ENCODE data around the gene MID2.
"Not testable (repeated sequence)": the region's sequence is repeated elsewhere in the genome, so short reads cannot be mapped to it uniquely, and the experiment has no call there.

MID2 gene

GRCh38 chrX:107851215-107851614, 25.5 kb downstream of the MID2 start:
- TF ChIP-seq CTCF (IDR thresholded peaks at IDR 0.05; ENCODE audit: low read depth, low read length, missing control alignments): no peak
- in situ Hi-C loops (cut with HindIII; ENCODE audit: low sequenced_read_pairs): no loop called here
- no peak overlapping the region for H3K4me3 ChIP-seq (ENCODE audit: low read depth, low read length)
- DNase-seq (ENCODE audit: low read depth): no peak

GRCh38 chrX:107851665-107852064, 26.0 kb downstream of the MID2 start:
- DNase-seq (ENCODE audit: low read depth); in situ Hi-C loops (cut with HindIII; ENCODE audit: low sequenced_read_pairs): not testable (repeated sequence)

GRCh38 chrX:107856289-107856688, 30.6 kb downstream of the MID2 start:
- no peak overlapping the region for H3K4me3 ChIP-seq (ENCODE audit: low read depth, low read length)
- no peak for DNase-seq (ENCODE audit: low read depth)
- in situ Hi-C loops (cut with HindIII; ENCODE audit: low sequenced_read_pairs): no loop called here
- no peak for TF ChIP-seq CTCF (IDR thresholded peaks at IDR 0.05; ENCODE audit: low read depth, low read length, missing control alignments)

More at GRCh38 chrX:107851665-107852064, 26.0 kb downstream of the MID2 start:
- not testable (repeated sequence) for H3K4me3 ChIP-seq (ENCODE audit: low read depth, low read length)

GRCh38 chrX:107857041-107857440, 31.4 kb downstream of the MID2 start:
- DNase-seq (ENCODE audit: low read depth); H3K4me3 ChIP-seq (ENCODE audit: low read depth, low read length); in situ Hi-C loops (cut with HindIII; ENCODE audit: low sequenced_read_pairs): not testable (repeated sequence)

GRCh38 chrX:107857837-107858236, 32.2 kb downstream of the MID2 start:
- TF ChIP-seq CTCF (IDR thresholded peaks at IDR 0.05; ENCODE audit: low read depth, low read length, missing control alignments): no peak
- no peak overlapping the region for H3K4me3 ChIP-seq (ENCODE audit: low read depth, low read length)
- in situ Hi-C loops (cut with HindIII; ENCODE audit: low sequenced_read_pairs): no loop called here
- no peak for DNase-seq (ENCODE audit: low read depth)

GRCh38 chrX:107861056-107861455, 35.4 kb downstream of the MID2 start:
- no peak for DNase-seq (ENCODE audit: low read depth)
- in situ Hi-C loops (cut with HindIII; ENCODE audit: low sequenced_read_pairs): no loop called here
- no peak for TF ChIP-seq CTCF (IDR thresholded peaks at IDR 0.05; ENCODE audit: low read depth, low read length, missing control alignments)
- no peak overlapping the region for H3K4me3 ChIP-seq (ENCODE audit: low read depth, low read length)

GRCh38 chrX:107871136-107871535, 45.5 kb downstream of the MID2 start:
- TF ChIP-seq CTCF (IDR thresholded peaks at IDR 0.05; ENCODE audit: low read depth, low read length, missing control alignments): no peak
- in situ Hi-C loops (cut with HindIII; ENCODE audit: low sequenced_read_pairs): no loop called here
- no peak overlapping the region for H3K4me3 ChIP-seq (ENCODE audit: low read depth, low read length)
- DNase-seq (ENCODE audit: low read depth): no peak

GRCh38 chrX:107878106-107878505, 52.4 kb downstream of the MID2 start:
- in situ Hi-C loops (cut with HindIII; ENCODE audit: low sequenced_read_pairs): no loop called here
- no peak for TF ChIP-seq CTCF (IDR thresholded peaks at IDR 0.05; ENCODE audit: low read depth, low read length, missing control alignments)
- DNase-seq (ENCODE audit: low read depth): no peak
- H3K4me3 ChIP-seq (ENCODE audit: low read depth, low read length): no peak overlapping the region

Measured in astrocyte of the cerebellum (primary cell).